ENCODE results near the gene ELK4.
"Not testable (repeated sequence)": the region's sequence is repeated elsewhere in the genome, so short reads cannot be mapped to it uniquely, and the experiment has no call there.

ELK4 gene

GRCh38 chr1:205663286-205663936 is 31.6 kb upstream of the ELK4 start:
- no peak for DNase-seq

- DNase-seq: no peak
Measured at GRCh38 chr1:205662791-205663190, 31.0 kb upstream of the ELK4 start.

- no peak for DNase-seq
Measured at GRCh38 chr1:205662135-205662738, 30.4 kb upstream of the ELK4 start.

GRCh38 chr1:205661429-205662134 is 29.8 kb upstream of the ELK4 start:
- DNase-seq: no peak

GRCh38 chr1:205660361-205660760 is 28.6 kb upstream of the ELK4 start:
- DNase-seq: no peak

- peak; percentile 77 for DNase-seq
Measured at GRCh38 chr1:205658943-205659581, 27.3 kb upstream of the ELK4 start.

- no peak for DNase-seq
Measured at GRCh38 chr1:205656236-205656635, 24.4 kb upstream of the ELK4 start.

GRCh38 chr1:205652984-205653383 is 21.2 kb upstream of the ELK4 start:
- DNase-seq: no peak

GRCh38 chr1:205650241-205650640 is 18.4 kb upstream of the ELK4 start:
- DNase-seq: no peak

GRCh38 chr1:205645519-205645918 is 13.7 kb upstream of the ELK4 start:
- DNase-seq: no peak

GRCh38 chr1:205642679-205643307 is 11.0 kb upstream of the ELK4 start:
- no peak for DNase-seq

GRCh38 chr1:205639567-205639966 is 7.8 kb upstream of the ELK4 start:
- DNase-seq: no peak

- no peak for DNase-seq
Measured at GRCh38 chr1:205637854-205638468, 6.2 kb upstream of the ELK4 start.

- DNase-seq: no peak
Measured at GRCh38 chr1:205636732-205637131, 4.9 kb upstream of the ELK4 start.

- not testable (repeated sequence) for DNase-seq
Measured at GRCh38 chr1:205636138-205636530, 4.3 kb upstream of the ELK4 start.

GRCh38 chr1:205633421-205633976 is 1.7 kb upstream of the ELK4 start:
- DNase-seq: no peak

GRCh38 chr1:205632669-205633169 is 908 bp upstream of the ELK4 start:
- no peak for DNase-seq

GRCh38 chr1:205631010-205631767 is 622 bp downstream of the ELK4 start:
- DNase-seq: peak; percentile 81

GRCh38 chr1:205630651-205631009 is 1.2 kb downstream of the ELK4 start:
- DNase-seq: no peak

- DNase-seq: no peak
Measured at GRCh38 chr1:205630241-205630640, 1.6 kb downstream of the ELK4 start.

GRCh38 chr1:205629751-205630150 is 2.1 kb downstream of the ELK4 start:
- no peak for DNase-seq

- no peak for DNase-seq
Measured at GRCh38 chr1:205627956-205628355, 3.9 kb downstream of the ELK4 start.

Measured in NCI-H345 (cell line).